HG02885 (cell line): ENCODE measurements around the gene PYGB.
"Not testable (repeated sequence)": the region's sequence is repeated elsewhere in the genome, so short reads cannot be mapped to it uniquely, and the experiment has no call there.

Experiments
- ATAC-seq: cut with Tn5 transposase; IDR thresholded peaks from one replicate; pipeline ENCODE4 v1.9.1; 2021; ENCODE audit warnings: mild to moderate bottlenecking; ENCODE audit not compliant: unreplicated experiment, poor library complexity

PYGB gene

GRCh38 chr20:25260770-25261437, 13.0 kb downstream of the PYGB start:
- not testable (repeated sequence) for ATAC-seq

DNA sequence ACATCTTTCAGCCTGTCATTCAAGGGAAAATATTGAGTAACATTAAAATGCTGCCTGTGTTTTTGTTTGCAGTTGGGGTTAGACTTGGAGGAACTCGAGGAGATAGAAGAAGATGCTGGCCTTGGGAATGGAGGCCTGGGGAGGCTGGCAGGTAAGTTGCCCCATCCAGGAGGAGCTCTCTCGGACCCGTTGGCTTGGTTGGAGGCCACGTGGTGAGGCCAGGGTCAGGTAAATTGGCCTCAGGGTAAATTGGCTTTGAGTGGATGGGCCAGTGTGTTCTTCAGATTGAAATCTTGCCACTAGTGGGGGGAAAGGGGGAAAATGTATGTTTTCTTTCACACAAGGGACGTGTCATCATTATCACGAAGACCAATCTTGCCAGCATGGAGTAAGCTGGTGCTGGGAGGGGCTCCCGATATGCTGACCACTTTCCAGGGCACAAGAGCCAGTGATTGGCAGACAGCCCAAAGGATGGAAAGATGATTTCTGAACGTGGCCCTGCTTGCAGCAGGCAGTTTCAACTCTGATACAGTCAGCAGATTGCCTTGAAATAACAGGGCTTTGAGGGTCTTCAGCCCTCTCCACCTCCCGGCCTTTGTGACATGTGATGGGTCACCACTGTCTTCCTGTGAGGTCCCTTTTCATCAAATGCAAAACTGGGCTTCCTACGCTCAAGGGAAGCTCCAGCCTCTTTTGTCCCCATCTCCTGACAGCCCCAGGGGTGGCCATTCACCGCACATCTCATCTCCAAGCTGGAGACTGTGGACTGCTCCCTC, 21.4 kb downstream of the PYGB start:
- no peak for ATAC-seq

DNA sequence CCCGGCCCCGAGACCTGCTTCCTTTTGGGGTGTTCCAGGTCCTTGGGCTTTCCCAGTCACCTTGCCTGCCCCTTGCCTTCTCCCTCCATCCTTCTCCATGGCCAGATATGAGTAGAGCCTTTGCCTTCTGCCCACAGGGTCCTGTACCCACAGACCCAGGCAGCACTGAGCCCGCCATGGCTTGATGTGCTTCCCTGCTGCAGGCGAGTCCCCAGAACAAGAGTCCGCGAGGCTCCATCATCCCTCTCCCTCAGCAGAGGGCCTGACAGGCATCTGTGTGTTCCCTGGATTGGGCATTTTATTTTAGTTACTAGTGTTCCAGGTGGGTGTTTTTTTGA, 21.9 kb downstream of the PYGB start:
- no peak for ATAC-seq

- ATAC-seq: no peak
These were observed 23.0 kb downstream of the PYGB start for GRCh38 chr20:25270829-25271251.

GRCh38 chr20:25271486-25272222, 23.8 kb downstream of the PYGB start:
- no peak for ATAC-seq

DNA sequence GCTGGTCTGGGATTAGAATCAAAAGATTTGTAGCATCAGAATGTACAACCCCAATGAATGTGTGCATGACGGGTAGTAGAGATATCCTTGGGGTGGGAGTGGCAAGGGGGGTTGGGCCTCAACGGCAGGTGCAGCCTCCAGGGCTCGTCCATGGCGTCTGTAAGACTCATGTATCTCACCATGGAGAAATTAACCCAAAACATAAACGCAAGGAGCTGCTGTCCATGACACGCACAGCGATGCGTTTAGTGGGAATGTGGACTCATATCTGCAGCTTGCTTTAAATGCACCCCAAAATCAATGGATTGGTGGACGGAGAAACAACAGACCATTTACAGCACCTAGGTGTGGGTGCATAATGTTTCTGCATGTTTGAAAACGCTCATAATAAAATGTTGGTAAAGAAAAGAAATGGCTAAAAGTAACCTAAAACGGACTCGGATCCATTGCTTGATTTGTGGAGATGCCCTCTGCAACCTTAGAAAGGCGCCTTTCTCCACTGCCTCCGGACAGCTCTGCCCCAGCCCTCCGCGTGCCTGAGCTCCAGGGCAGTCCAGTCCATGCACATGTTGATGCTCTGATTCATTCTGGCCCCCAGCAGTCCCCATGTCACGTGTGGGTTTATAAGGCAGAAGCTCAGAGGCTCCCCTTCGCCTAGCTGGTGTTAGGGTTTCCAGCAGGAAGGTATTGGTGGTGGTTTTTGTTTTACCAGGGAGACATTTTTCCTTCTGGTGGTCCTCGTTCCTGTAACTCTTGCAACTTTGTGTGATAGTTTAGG, 24.5 kb downstream of the PYGB start:
- ATAC-seq: no peak

DNA sequence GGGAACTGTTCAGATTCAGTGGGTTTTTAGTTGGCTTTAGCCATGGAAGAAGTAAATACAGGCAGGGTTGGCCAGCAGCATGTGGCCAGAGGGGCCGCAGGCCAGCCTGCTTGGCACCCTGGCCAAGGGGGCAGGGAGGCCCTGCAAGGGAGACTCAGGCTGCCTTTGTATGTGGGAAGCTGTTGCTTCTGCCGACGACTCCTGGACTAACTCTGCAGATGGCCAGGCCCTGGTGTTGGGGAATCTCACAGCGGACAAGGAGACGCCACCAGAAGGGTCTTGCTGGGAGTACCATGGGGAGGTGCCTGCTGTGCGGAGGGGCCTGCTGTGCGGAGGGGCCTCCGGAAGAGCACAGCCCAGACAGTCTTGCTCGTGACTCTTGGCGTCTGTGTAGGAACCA, 25.2 kb downstream of the PYGB start:
- no peak for ATAC-seq

DNA sequence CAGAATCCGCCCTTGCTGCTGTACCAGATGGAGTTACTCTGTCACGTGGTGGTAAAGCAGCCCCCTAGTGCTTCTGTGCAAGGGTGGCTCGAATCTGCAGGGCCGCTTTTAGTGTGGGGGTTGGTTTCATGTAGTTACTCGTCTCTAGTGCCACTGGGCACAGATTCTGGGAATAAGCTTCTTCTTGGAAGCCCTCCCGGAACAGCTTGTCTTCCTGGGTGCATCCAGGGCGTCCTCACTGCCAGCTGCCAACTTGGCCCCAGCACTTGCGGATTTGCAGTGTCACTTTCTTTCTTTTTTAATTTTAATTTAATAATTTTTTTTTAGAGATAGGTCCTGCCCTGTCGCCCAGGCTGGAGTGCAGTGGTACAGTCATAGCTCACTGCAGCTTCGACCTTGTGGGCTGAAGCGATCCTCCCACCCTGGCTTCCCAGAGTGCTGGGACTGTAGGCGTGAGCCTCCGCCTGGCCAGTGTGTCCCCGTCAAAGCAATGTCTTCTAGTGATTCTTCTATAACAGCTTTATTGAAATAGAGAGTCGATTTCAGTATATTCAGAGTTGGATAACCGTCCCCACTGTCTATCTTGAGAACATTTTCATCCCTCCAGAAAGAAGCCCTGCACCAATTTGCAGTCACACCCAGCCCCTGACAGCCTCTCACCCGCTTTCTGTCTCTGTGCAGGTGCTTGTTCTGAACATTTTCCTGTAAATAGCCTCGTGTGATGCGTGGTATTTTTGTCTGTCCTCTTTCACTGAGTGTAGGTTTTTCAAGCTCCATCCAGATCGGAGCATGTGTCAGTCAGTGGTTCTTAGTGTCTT, 25.9 kb downstream of the PYGB start:
- no peak for ATAC-seq

DNA sequence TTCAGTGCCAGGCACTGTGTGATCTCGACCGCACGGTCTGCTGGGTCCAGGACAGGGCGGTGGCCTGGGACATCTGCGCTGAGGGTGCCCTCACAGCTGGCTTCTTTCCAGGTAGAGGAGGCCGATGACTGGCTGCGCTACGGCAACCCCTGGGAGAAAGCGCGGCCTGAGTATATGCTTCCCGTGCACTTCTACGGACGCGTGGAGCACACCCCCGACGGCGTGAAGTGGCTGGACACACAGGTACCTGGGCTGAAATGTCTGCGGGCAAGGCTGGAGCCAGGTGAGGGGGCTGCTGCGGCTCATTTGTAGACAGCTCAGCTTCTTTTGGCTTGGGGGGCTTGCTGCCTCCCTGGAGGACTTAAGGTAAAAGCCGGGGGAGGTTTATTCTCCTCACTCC, 26.6 kb downstream of the PYGB start:
- ATAC-seq: no peak

- ATAC-seq: no peak
These were observed 27.3 kb downstream of the PYGB start for GRCh38 chr20:25274891-25275812.

DNA sequence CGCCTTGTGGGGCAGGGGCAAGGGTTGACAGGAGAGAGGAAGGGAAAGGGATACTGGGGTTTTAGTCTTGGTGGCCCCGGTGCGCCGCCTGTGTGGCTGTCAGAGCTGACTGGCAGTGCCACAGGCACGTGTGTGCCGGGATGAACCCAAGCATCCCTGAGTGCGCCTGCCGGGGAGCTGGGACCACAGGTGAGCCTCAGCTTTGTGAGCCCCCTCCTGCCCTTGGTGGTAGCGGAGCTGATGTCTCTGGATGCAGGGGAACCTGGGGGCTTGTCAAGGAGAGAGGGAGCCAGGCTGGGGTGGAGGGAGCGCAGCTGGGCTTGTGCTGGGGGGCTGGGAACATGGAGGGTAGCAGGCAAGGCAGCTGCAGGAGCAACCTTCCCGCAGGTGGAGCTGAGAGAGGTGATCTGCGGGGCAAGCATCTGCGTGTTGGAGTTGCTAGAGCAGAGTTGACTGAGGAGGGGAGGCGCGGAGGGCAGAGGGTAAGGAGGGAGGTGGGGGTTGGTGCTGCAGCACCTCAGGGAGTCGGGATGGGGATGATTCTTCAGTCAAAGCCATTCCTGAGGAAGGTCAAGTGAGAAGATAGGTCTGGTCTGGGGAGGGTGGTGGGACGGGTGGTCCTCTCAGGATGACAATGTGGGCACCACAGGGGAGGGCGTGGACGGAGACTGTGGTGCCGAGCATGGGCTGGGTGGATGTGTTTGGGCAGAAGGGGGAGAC, 28.1 kb downstream of the PYGB start:
- ATAC-seq: no peak

DNA sequence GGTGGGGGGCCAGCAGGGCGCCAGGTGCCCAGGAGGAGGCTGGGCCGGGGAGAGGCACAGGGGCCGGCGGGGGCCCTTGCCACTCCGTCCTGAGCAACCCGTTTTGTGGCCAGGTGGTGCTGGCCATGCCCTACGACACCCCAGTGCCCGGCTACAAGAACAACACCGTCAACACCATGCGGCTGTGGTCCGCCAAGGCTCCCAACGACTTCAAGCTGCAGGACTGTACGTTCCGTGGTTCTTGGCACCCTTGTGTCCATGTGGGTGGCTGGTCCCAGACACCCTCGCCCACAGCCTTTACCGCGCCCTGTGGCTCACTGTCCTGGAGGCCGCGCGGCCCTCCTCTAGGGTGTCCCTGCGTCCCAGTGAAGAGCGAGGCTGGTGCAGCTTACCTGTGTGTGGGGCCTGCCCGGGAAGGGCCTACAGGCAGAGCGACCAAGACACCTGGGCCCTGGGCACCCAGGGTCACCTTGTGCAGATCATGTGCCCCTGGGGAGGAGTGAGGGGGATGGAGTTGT, 28.7 kb downstream of the PYGB start:
- ATAC-seq: no peak

DNA sequence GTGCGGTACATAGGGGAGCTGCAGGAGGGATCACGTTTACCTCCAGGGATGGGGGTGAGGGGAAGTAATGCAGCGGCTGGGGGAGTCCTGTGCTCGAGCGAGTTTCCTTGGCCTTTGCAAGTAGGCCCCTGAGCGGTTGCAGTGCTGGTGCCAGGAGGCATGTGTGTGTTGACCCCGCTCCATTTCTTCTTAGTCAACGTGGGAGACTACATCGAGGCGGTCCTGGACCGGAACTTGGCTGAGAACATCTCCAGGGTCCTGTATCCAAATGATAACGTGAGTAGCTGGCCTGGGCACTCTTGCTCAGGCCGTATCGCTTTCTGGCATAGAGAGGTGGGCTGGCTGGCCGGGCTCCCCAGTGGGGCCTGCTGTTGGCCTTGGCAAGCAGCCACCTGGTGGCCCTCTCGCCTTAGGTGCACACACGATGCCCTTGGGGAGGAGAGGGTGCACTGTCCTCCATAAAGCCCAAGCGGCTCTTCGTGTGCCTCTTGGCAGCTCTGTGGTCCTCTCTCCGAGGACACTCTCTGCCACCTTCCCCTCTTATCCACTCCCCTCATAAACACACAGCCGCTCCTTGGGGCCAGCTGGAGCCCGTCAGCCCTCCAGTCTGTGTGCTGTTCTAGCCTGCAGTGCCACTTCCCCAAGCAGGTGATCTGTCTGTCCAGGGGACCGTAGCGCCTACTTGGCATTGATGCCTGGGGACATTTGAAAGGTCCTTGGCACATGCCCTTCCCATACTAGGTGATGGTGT, 29.3 kb downstream of the PYGB start:
- ATAC-seq: no peak

- ATAC-seq: no peak
These were observed 30.1 kb downstream of the PYGB start for GRCh38 chr20:25277941-25278521.

DNA sequence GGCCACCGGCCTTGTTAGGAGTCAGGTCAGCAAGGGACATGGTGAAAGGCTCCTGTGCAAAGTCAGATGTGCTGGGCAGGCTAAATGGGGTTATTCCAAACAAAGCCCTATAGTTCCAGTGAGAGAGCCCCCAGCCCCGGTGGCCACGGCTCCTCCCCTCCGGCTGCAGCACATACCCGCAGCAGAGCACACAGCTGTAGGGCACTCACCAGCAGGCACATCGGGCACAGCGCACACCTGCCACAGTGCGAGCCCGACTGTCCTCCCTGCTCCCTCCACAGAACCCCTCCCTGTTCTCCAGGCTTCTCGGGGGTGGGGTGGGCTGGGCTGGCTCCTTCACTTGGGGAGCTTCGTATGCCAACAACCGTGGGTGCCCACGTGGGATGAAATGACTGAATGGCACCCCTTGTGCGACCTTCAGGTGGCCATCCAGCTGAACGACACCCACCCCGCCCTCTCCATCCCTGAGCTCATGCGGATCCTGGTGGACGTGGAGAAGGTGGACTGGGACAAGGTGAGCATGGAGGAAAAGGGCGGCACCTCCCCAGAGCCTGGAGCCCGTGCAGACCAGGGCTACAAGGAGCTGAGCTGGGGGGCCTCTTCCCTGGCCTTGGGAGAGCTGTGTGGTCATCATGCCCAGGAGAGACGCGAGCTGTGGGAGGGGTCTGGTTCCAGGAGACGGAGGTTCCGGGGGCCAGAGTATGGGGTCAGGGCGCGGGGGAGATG, 30.9 kb downstream of the PYGB start:
- ATAC-seq: no peak

DNA sequence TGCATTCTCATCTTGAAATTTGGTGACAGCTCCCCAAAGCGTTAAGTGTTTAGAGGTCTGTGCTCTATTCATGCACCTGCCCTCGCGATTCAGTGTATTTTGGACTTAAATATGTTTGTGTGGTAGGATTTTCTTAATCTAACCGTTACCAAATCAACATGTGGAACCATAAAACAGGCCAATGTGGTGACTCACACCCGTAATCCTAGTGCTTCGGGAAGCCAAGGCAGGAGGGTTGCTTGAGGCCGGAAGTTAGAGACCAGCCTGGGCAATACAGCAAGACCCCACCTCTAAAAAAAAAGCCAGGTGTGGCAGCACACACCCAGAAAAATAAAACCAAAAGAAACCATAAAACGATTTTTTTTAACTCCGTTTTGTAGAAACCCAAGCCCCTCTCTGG, 31.5 kb downstream of the PYGB start:
- ATAC-seq: no peak
